COR-L47 (cell line): Measurements from ENCODE around the gene ZNF324B.
"Not testable (repeated sequence)": the region's sequence is repeated elsewhere in the genome, so short reads cannot be mapped to it uniquely, and the experiment has no call there.

Experiments used
- DNase-seq: peaks from one replicate; lab custom pipeline; 2025; lab: John Stamatoyannopoulos, UW

The ZNF324B gene

GRCh38 chr19:58455306-58455705 is 3.9 kb downstream of the ZNF324B start:
- DNase-seq, result no peak

- no peak for DNase-seq
Observed at GRCh38 chr19:58456111-58456510, 4.7 kb downstream of the ZNF324B start.

- no peak for DNase-seq
Observed at GRCh38 chr19:58460039-58460438, 8.6 kb downstream of the ZNF324B start.

- no peak for DNase-seq
Observed at GRCh38 chr19:58466089-58466759, 14.8 kb downstream of the ZNF324B start.

GRCh38 chr19:58466760-58467589 is 15.6 kb downstream of the ZNF324B start, which contains the start of gene ZNF324:
Gene ZNF324, plus strand, starts transcription at chr19:58467080. Its CDS starts 2,106 bp downstream, at chr19:58469186.
- DNase-seq, result peak; percentile 98

- DNase-seq, result no peak
Observed at GRCh38 chr19:58468216-58468839, 16.9 kb downstream of the ZNF324B start.

- DNase-seq, result no peak
Observed at GRCh38 chr19:58469241-58470013, 18.0 kb downstream of the ZNF324B start.

- not testable (repeated sequence) for DNase-seq
Observed at GRCh38 chr19:58470837-58471543, 19.6 kb downstream of the ZNF324B start.

- DNase-seq, result no peak
Observed at GRCh38 chr19:58471736-58472135, 20.3 kb downstream of the ZNF324B start.

- no peak for DNase-seq
Observed at GRCh38 chr19:58473775-58474174, 22.4 kb downstream of the ZNF324B start.

GRCh38 chr19:58474291-58474996 is 23.0 kb downstream of the ZNF324B start:
- no peak for DNase-seq

GRCh38 chr19:58474997-58475713 is 23.7 kb downstream of the ZNF324B start:
- DNase-seq, result no peak

- peak; percentile 95 for DNase-seq
Observed at GRCh38 chr19:58475714-58476497, 24.5 kb downstream of the ZNF324B start, which contains the start of gene ZNF446. Gene ZNF446, plus strand, starts transcription at chr19:58476352. Its CDS starts 867 bp downstream, at chr19:58477219.

- DNase-seq, result peak; percentile 13
Observed at GRCh38 chr19:58476498-58477015, 25.1 kb downstream of the ZNF324B start.

GRCh38 chr19:58477130-58477529 is 25.7 kb downstream of the ZNF324B start:
- no peak for DNase-seq

- no peak for DNase-seq
Observed at GRCh38 chr19:58477871-58478270, 26.4 kb downstream of the ZNF324B start.

GRCh38 chr19:58479303-58479702 is 27.9 kb downstream of the ZNF324B start:
- DNase-seq, result no peak

GRCh38 chr19:58479736-58480480 is 28.5 kb downstream of the ZNF324B start:
- no peak for DNase-seq
